HG03460 (cell line): Measurements from ENCODE around the gene NGEF.
"Not testable (repeated sequence)": the region's sequence is repeated elsewhere in the genome, so short reads cannot be mapped to it uniquely, and the experiment has no call there.

ENCODE experiments used
- ATAC-seq: cut with Tn5 transposase; IDR thresholded peaks from one replicate; pipeline ENCODE4 v1.9.1; 2021; ENCODE audit not compliant: unreplicated experiment

NGEF gene

GRCh38 chr2:232873909-232874641 lies 139.0 kb downstream of the NGEF start:
- ATAC-seq, result no peak

DNA sequence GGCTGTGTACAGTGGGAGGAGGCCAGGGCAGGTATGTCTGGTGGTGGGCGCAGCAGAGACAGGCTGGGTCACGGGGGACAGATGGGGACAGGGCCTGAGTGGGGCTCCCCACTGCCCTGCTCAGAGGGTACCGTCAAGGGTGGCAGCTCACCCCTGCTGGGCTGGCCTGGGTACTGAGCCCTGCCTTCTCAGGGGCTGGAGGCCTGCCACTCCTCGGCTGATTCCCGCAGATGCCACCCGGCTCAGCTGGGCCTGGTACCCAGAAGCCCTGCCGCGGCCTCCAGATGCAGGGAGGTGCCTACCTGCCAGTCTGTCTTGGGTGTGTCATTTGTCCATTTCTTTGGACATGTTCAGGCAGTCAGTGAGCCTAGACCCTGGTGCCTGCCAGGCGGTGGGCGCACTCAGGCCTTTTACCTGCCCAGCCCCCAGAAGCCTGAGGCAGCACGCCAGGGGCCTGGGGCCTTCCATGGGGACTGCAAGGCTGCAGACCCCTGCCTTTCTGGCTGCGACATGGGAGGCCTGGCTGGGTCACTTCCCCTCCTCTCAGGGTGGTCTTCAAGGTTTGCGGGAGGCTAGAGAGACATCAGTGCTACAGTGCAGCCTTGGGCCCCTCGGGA lies 139.7 kb downstream of the NGEF start:
- ATAC-seq, result no peak

- ATAC-seq, result no peak
These were observed 140.2 kb downstream of the NGEF start for GRCh38 chr2:232872826-232873225.

- no peak for ATAC-seq
These were observed 141.0 kb downstream of the NGEF start for GRCh38 chr2:232871835-232872736.

- ATAC-seq, result no peak
These were observed 141.6 kb downstream of the NGEF start for GRCh38 chr2:232871418-232871834.

- no peak for ATAC-seq
These were observed 142.2 kb downstream of the NGEF start for GRCh38 chr2:232870766-232871371.

- no peak for ATAC-seq
These were observed 142.9 kb downstream of the NGEF start, which contains the start of gene SNORC for GRCh38 chr2:232870018-232870765. Gene SNORC (plus strand): TSS chr2:232870264. CDS start chr2:232870342, 78 bp downstream.

- ATAC-seq, result no peak
These were observed 143.7 kb downstream of the NGEF start for GRCh38 chr2:232869138-232870017.

DNA sequence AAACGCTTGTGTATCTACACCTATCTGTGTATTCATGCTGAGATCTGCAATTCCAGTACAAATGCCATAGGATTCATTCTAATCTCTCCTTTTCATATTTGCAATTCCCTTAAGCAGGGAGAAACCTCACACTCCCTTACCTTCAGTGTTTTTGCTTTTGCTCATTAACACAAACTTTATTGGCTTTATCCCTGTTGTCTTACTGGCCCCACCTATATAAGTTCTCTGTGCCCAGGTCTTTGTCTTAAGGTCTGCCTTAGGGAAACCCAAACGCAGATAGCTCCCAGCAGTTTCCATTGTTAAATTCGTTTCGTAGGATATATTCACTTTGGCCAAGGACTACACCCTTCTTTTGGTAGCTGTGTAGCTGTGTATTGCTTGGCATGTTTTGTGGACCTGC lies 147.0 kb downstream of the NGEF start:
- ATAC-seq, result no peak

GRCh38 chr2:232865165-232865564 lies 147.9 kb downstream of the NGEF start:
- ATAC-seq, result no peak

DNA sequence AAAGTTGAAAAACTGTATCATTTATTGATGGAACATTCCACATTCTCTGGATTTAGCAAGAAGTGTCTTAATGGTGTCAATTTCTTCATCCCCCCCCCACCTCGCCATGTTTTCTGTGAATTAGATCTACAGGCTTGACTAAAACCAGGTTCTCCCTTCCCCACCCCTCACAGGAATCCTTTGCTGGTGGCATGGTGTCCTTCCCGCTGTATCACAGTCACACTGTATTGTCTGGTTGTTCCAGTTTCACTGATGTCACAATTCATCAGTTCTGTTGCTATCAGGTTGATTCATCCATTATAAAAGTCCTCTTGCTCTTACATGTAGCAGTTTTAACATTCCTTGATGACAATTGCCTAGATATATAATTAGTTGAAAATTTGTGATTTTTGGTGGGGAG lies 149.1 kb downstream of the NGEF start:
- ATAC-seq, result no peak

DNA sequence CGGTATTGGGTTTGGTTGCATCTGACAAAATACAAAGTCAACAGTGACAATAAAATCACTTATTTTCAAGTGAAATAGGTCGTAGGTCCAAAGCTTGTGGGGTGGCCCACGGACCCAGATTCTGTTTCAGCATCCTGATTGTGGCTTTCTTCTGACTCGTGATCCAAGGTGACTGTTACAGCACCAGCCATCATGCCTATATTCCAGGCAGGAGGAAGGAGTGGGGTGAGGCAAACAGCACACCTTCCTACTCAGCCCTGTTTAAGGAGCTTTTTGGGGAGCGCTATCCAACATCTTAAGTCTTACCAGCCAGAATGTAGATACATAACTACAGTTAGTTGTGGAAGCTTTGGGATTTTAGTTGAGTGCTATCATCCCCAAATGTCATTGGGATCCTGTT lies 151.7 kb downstream of the NGEF start:
- no peak for ATAC-seq

DNA sequence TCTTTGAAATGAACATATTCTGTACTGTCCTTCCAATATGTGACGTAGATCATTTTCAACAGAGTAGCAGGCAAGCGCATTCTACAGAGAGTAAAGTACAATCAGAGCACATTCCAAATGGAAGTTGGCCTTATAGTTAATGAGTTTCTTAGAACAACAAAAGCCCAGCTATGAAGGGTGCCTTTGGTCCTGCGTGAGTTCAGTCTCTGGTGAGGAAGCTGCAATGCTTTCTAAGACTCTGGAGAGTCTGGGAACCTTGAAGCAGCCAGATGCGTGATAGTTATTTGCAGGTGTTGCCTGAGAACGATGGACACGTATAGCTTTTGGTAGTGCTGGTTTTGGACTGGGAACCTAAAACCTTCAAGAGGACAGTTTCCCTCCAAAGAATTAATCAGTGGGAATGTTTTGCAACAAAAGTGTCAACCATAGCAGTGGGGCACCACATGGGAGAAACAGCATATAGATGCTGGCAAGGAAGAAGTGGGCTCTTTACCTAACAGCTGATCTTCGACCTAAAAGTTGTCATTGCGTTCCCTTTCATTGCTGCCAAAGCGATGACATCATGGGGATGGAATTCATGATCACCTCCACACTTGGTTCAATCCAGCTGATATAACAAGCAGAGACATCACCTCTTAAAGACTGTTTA lies 152.3 kb downstream of the NGEF start:
- no peak for ATAC-seq

GRCh38 chr2:232859385-232859916 lies 153.6 kb downstream of the NGEF start:
- no peak for ATAC-seq

DNA sequence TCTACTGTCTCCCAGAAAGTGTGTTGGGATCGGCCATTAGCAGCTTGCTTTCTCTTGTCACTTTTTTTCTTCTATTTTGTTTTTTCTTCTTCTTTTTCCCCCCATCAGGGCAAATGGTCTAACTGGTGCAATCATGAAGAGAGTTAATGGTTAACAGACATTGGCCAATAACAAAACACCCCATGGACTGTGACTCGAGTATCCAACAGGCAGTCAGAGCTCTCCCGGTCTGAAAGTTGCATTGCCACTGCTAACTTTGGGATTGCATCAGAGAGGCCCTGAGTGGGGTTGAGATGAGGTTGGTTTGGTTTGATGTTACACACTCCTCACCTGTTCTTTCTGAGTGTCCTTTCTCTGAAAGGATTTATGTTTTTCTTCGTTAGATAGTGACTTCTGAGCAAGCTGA lies 155.9 kb downstream of the NGEF start:
- no peak for ATAC-seq

- ATAC-seq, result no peak
These were observed 159.0 kb downstream of the NGEF start for GRCh38 chr2:232854082-232854481.

DNA sequence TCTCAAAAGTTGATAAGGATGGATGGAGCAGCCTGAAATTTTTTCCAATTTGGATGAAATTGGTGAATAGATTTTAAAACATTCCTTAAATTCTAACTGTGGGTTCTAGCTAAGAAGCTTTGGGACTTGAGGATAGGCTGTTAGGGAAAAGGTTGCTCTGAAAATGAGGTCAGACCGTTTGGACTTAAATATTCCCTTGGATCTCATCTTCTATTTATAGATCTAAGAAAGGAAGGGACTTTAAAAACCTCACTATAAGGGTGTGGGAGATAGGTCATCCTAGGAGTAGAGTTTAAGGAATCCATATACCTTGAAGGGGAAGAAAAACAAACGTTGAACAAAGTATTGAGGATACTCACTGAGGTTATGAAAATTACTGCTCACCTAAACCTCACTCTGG lies 160.4 kb downstream of the NGEF start:
- ATAC-seq, result no peak

DNA sequence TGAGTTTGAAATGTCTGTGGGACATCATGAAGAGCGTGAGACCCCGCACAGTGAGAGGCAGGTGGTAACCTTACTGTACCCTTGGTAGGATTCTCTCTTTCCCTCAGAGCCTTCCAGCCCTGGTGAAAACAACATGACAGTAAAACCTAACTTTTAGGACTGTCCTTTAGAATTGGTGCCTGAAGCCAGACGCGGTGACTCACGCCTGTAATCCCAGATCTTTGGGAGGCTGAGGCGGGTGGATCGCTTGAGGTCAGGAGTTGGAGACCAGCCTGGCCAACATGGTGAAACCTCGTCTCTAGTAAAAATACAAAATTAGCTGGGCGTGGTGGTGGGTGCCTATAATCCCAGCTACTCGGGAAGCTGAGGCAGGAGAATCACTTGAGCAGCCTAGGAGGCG lies 161.0 kb downstream of the NGEF start:
- ATAC-seq, result not testable (repeated sequence)

DNA sequence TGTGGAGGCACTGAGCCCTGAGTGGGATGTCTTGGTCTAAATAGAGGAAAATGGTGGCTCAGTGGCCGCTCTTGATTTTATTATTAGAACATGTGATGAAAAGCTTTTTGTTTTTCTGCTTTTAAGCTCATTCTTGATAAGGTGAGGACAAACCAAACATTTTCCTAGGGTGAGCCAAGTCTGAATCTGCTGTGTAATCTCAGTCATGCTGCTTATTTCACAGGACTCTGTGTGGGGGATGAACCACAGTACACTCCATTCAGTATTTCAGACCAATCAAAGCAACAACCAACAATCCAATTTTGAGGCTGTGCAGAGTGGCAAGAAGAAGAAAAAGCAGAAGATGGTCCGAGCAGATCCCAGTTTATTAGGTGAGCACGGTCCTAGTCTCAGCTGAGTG lies 163.0 kb downstream of the NGEF start:
- ATAC-seq, result no peak
